Peyer's patch (tissue), 4 donors: ENCODE results near the gene C15orf39.
"Not testable (repeated sequence)": the region's sequence is repeated elsewhere in the genome, so short reads cannot be mapped to it uniquely, and the experiment has no call there.

Experiments used
- POLR2A ChIP-seq, 2 donors: fragments of 450-650 bp; IDR thresholded peaks; one replicate each; pipeline ENCODE4 v1.5.1; 2017; ENCODE audit warnings: antibody characterized with exemption in 2 of 2, mild to moderate bottlenecking in 2 of 2, moderate library complexity in 2 of 2
- TF ChIP-seq, protein P1 (sequence below), 6 experiments: fragments of 450-650 bp in 4 of 6; fragments of 200-600 bp in 2 of 6; sonication (generic) in 1 of 6; IDR thresholded peaks; one replicate each; pipeline ENCODE4 v1.5.1; 2017 to 2019; ENCODE audit warnings: antibody characterized with exemption in 6 of 6, mild to moderate bottlenecking in 3 of 6, moderate library complexity in 1 of 6

- not testable (repeated sequence) for TF ChIP-seq POLR2A (IDR thresholded peaks at IDR 0.05)
- TF ChIP-seq, protein P1, sequence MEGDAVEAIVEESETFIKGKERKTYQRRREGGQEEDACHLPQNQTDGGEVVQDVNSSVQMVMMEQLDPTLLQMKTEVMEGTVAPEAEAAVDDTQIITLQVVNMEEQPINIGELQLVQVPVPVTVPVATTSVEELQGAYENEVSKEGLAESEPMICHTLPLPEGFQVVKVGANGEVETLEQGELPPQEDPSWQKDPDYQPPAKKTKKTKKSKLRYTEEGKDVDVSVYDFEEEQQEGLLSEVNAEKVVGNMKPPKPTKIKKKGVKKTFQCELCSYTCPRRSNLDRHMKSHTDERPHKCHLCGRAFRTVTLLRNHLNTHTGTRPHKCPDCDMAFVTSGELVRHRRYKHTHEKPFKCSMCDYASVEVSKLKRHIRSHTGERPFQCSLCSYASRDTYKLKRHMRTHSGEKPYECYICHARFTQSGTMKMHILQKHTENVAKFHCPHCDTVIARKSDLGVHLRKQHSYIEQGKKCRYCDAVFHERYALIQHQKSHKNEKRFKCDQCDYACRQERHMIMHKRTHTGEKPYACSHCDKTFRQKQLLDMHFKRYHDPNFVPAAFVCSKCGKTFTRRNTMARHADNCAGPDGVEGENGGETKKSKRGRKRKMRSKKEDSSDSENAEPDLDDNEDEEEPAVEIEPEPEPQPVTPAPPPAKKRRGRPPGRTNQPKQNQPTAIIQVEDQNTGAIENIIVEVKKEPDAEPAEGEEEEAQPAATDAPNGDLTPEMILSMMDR (IDR thresholded peaks at IDR 0.05): not testable (repeated sequence)
Measured at GRCh38 chr15:75225102-75225836, 23.6 kb downstream of the C15orf39 start.
